Measurements from ENCODE around the gene RAPGEF5.
A peak's percentile ranks its signal among the peaks of the same experiment; 100 is the strongest.

RAPGEF5 gene

GRCh38 chr7:22377703-22378102 lies 20.7 kb upstream of the RAPGEF5 start:
- no peak for DNase-seq (ENCODE audit: low read depth, low spot score)

- DNase-seq (ENCODE audit: low read depth, low spot score), result peak; percentile 31
Measured at GRCh38 chr7:22375359-22376048, 18.6 kb upstream of the RAPGEF5 start.

GRCh38 chr7:22373911-22374310 lies 17.0 kb upstream of the RAPGEF5 start:
- DNase-seq (ENCODE audit: low read depth, low spot score), result no peak

DNA sequence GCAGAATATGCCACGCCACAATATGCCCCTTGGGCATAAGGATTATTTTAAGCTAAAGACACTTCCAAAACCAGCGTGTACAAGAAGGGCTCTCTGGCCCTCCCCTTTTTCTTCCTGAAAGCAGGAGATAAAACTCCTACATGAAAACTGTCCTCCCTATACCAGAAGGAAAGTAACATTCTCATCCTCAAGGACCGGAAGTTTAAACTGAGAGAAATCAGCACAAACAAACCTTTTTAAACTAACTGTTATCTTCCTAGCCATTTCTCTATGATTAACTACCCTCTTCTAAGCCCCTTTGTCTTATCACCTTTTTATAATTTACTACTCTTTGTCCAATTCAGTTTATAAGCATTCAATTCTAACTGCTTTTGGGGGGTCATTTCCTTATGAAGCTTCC lies 16.4 kb upstream of the RAPGEF5 start:
- DNase-seq (ENCODE audit: low read depth, low spot score), result no peak

- DNase-seq (ENCODE audit: low read depth, low spot score), result no peak
Measured at GRCh38 chr7:22372863-22373262, 15.9 kb upstream of the RAPGEF5 start.

GRCh38 chr7:22371878-22372277 lies 14.9 kb upstream of the RAPGEF5 start:
- no peak for DNase-seq (ENCODE audit: low read depth, low spot score)

- DNase-seq (ENCODE audit: low read depth, low spot score), result no peak
Measured at GRCh38 chr7:22364900-22365299, 7.9 kb upstream of the RAPGEF5 start.

DNA sequence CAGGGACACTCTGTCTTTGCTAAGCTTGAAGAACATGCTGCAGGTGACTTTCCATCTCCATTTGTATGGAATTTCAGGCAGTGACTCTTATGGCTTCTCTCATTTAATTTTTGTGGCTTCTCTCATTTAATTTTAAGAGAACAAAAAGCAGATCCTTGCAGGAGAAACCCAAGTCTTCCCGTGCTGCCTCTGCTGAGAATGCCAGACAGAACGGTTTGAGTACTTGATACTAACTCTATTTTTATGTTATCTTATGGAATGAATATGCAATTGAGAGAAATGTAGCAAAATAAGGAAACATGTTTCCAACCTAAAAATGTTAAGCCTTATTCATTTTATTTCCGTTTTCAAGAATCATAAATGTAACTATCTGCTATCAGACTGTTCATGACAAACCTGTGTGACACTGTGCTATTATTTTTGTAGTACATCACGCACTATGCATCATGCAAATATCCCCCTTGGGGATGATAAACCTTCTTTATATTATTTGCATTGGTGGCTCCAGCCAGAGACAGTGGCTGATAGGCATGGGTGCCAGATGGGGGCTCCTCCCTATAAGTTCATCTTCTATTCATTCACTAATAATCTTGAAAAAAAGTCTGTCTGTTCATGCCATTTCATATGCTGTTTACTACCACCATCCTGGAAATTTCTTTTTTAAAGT lies 6.9 kb upstream of the RAPGEF5 start:
- DNase-seq (ENCODE audit: low read depth, low spot score), result no peak

DNA sequence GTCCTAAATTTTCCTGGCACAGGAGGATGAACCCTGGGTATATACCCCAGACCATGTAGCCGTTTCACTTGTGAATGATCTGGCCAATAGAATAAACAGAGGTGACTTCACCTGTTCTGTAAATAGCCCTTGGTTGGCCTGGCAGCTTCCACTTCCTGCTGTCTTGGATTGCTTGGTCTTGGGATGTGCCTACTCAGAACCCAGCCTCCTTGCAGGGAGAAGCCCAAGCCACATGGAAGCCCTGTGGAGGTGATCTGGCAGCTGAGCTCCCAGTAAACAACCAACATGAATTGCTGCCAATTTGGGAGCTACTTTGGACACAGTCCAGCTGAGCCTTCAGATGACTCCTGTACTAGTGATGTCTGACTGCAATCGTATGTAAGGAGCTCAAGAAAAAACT lies 4.8 kb upstream of the RAPGEF5 start:
- DNase-seq (ENCODE audit: low read depth, low spot score), result no peak

GRCh38 chr7:22361320-22361719 lies 4.4 kb upstream of the RAPGEF5 start:
- no peak for DNase-seq (ENCODE audit: low read depth, low spot score)

GRCh38 chr7:22358820-22359697 lies 2.1 kb upstream of the RAPGEF5 start:
- no peak for DNase-seq (ENCODE audit: low read depth, low spot score)

GRCh38 chr7:22357311-22358175 lies 589 bp upstream of the RAPGEF5 start:
- peak; percentile 37 for DNase-seq (ENCODE audit: low read depth, low spot score)

DNA sequence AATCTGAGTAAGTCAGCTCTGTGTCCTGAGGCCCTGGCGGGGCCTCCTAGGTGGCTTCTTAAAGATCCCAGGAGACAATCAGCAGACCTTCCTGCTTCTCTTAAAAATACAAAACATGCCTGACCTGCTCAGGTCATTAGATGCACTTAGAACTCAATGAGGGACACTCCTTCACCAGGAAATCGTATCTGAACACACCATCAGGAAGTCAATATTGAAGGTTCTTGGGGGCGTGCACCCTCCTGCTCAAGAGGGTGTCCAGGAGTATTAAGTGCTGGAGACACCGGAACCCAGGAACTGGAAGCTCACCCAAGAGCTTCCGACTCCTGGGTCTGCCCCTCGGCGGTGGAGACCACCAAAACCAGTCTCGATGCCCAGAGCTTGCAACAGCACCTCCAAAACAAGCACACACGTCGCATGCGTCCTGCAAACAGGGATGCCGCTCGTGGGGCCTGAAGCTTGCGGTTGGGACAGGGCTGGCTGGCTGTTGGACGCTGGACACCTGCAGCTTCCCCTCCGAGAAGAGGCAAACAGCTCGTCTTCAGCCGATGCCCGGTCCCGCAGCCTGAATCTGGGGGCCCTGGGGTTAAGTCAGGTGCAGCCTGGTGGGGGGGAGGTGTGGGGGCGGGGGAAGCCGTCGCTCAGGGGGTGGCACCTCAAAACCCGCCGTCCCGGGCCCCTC lies 803 bp downstream of the RAPGEF5 start:
- peak; percentile 14 for DNase-seq (ENCODE audit: low read depth, low spot score)

- no peak for DNase-seq (ENCODE audit: low read depth, low spot score)
Measured at GRCh38 chr7:22355620-22356009, 1.3 kb downstream of the RAPGEF5 start.

GRCh38 chr7:22354462-22354861 lies 2.5 kb downstream of the RAPGEF5 start:
- no peak for DNase-seq (ENCODE audit: low read depth, low spot score)

- DNase-seq (ENCODE audit: low read depth, low spot score), result no peak
Measured at GRCh38 chr7:22352887-22353286, 4.1 kb downstream of the RAPGEF5 start.

DNA sequence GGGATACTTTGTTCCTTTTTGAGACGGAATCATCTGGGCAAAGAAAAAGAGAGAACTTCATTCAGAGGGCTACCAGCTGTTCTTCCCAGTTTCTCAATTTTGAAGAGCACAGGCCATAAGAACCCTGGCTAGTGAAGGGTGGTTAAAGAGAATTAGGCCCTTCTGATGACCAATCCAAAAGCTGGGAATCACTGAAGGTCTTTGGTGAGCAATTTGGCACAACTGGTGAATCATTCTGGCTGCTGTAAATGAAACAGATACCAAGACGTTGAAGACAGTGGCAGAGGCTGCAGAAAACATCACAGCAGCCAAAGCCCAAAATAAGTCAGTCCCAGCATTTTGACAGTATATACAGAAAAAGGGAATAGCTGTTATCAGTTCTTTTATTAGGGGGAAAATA lies 5.1 kb downstream of the RAPGEF5 start:
- no peak for DNase-seq (ENCODE audit: low read depth, low spot score)

DNA sequence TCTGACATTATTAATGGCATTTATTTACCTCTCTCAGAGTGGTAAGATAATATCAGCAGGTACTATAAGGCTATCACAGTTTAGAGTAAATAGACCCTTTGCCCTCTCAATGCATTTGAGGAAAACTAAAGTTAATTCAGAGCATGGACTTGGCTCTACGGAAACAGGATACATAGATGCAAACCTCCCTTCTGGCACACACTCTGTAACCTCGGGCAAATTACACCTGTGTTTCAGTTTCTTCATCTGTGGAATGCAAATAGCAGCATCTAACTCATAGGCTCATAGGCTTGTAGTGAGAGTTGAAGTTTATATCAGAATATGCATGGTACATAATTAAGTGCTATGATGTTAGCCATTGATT lies 5.6 kb downstream of the RAPGEF5 start:
- DNase-seq (ENCODE audit: low read depth, low spot score), result no peak

GRCh38 chr7:22350466-22351328 lies 6.3 kb downstream of the RAPGEF5 start:
- no peak for DNase-seq (ENCODE audit: low read depth, low spot score)

- DNase-seq (ENCODE audit: low read depth, low spot score), result no peak
Measured at GRCh38 chr7:22348379-22348778, 8.6 kb downstream of the RAPGEF5 start.

All from ELF-1 (cell line).